GM12873 (cell line): ENCODE results near the gene HEPACAM.

Experiments
- TF ChIP-seq, protein P1 (sequence below): IDR thresholded peaks from 2 replicates; pipeline ENCODE4 v1.5.1; 2012; ENCODE audit warnings: low read depth, mild to moderate bottlenecking, moderate library complexity, low read length, control low read depth; ENCODE audit not compliant: insufficient read depth; ENCODE audit errors: missing control alignments

Gene HEPACAM

DNA sequence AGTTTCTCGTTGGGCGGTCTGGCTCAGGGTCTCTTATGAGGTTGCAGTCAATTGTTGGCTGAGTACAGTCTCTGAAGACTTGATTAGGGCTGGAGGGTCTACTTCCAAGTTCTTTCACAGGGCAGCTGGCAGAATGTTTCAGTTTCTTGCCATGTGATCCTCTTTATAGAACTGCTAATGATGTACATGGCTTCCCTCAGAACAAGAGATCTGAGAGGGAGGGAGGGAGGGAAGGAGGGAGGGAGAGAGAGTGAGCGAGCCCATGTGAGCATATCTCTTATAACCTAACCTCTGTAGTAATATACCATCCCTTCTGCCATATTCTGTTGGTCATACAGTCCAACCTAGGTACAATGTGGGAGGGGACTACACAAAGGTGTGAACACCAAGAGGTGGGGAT is 15.5 kb upstream of the HEPACAM start:
- TF ChIP-seq, protein P1, sequence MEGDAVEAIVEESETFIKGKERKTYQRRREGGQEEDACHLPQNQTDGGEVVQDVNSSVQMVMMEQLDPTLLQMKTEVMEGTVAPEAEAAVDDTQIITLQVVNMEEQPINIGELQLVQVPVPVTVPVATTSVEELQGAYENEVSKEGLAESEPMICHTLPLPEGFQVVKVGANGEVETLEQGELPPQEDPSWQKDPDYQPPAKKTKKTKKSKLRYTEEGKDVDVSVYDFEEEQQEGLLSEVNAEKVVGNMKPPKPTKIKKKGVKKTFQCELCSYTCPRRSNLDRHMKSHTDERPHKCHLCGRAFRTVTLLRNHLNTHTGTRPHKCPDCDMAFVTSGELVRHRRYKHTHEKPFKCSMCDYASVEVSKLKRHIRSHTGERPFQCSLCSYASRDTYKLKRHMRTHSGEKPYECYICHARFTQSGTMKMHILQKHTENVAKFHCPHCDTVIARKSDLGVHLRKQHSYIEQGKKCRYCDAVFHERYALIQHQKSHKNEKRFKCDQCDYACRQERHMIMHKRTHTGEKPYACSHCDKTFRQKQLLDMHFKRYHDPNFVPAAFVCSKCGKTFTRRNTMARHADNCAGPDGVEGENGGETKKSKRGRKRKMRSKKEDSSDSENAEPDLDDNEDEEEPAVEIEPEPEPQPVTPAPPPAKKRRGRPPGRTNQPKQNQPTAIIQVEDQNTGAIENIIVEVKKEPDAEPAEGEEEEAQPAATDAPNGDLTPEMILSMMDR, result no peak

- TF ChIP-seq, protein P1, result no peak
Measured at GRCh38 chr11:124950601-124951330, 14.9 kb upstream of the HEPACAM start.

- TF ChIP-seq, protein P1, result no peak
Measured at GRCh38 chr11:124946735-124947141, 10.9 kb upstream of the HEPACAM start.

GRCh38 chr11:124945826-124946225 is 10.0 kb upstream of the HEPACAM start:
- TF ChIP-seq, protein P1, result no peak

GRCh38 chr11:124944565-124944964 is 8.7 kb upstream of the HEPACAM start:
- TF ChIP-seq, protein P1, result no peak

- TF ChIP-seq, protein P1, result no peak
Measured at GRCh38 chr11:124943741-124944140, 7.9 kb upstream of the HEPACAM start.

DNA sequence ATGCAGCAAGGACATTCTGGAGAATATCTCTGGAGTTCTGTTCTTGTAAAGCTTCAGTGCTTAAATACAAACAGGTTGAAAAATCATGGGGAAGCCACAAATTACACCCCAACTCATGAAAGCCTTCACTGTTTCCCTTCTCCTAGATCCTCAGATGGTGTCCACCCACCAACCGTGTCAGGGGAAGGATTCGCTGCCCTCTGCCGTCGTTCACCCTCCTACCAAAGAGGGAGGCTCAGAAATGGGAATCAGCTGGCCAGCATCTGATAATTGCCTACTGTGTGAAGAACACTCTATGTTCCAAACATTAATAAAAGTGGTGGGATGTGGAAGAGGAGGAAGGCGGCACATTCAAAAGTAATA is 7.4 kb upstream of the HEPACAM start:
- TF ChIP-seq, protein P1, result no peak
